Uterus (tissue), 2 donors: ENCODE results near the gene PGF.

Experiments
- POLR2A ChIP-seq, 2 donors: fragments of 450-650 bp; IDR thresholded peaks; one replicate each; pipeline ENCODE4 v1.6.1; 2016; ENCODE audit warnings: antibody characterized with exemption in 2 of 2, mild to moderate bottlenecking in 1 of 2, moderate library complexity in 1 of 2
- TF ChIP-seq, protein P1 (sequence below), 4 experiments: fragments of 200-600 bp in 2 of 4; fragments of 450-650 bp in 2 of 4; sonication (generic) in 2 of 4; IDR thresholded peaks; one replicate each; pipeline ENCODE4 v1.5.1; 2016 to 2019; ENCODE audit warnings: antibody characterized with exemption in 4 of 4, mild to moderate bottlenecking in 2 of 4, moderate library complexity in 1 of 4

DNA sequence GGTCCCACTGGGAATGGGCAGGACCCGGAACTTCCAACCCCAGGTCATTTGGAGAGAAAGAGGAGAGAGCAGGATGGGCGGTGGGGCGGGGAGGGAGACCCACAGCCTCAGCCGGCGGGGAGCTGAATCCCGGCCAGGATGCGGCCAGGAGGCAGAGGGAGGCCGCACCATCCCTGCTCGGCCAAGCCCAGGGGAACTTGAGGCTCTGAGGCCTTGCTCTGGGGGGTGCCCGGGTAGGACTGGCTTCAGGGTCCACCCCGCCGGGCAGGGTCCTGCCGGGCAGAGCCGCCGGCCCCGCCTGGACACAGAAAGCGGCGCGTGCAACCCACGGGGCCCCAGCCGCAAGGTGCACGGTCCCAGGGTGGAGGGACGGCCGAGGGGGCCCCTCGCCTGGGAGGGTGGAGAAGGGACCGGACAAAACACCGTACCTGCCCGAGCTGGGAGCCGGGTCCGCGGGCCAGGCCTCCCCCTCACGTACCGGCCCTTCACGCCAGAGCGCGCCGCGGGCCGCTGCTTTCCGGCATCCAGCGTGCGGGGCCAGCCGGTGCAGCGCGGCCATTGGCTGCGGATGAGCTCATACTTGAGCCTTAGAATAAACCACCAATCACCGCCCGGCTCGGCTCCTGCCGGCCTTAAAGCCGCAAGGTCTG, 32.5 kb downstream of the PGF start, which contains the start of gene RPS6KL1:
- TF ChIP-seq, protein P1, sequence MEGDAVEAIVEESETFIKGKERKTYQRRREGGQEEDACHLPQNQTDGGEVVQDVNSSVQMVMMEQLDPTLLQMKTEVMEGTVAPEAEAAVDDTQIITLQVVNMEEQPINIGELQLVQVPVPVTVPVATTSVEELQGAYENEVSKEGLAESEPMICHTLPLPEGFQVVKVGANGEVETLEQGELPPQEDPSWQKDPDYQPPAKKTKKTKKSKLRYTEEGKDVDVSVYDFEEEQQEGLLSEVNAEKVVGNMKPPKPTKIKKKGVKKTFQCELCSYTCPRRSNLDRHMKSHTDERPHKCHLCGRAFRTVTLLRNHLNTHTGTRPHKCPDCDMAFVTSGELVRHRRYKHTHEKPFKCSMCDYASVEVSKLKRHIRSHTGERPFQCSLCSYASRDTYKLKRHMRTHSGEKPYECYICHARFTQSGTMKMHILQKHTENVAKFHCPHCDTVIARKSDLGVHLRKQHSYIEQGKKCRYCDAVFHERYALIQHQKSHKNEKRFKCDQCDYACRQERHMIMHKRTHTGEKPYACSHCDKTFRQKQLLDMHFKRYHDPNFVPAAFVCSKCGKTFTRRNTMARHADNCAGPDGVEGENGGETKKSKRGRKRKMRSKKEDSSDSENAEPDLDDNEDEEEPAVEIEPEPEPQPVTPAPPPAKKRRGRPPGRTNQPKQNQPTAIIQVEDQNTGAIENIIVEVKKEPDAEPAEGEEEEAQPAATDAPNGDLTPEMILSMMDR (IDR thresholded peaks at IDR 0.05), result no peak
- no peak for TF ChIP-seq POLR2A (IDR thresholded peaks at IDR 0.05)
